Neural progenitor cell (in vitro differentiated cells): Measurements from ENCODE around the gene RNU6-7. TPM values are rescaled to one million over a fixed set of nuclear protein-coding genes. Genes with fewer than 3 reads are reported as not detected.

Source experiments
- DNase-seq: peaks from one replicate; pipeline ENCODE4 v3.0.0-alpha.2; 2016; ENCODE audit warnings: low spot score
- H2AFZ ChIP-seq: fragments of 200-600 bp; sonication (generic); replicated peaks from 2 replicates; pipeline ENCODE4 v1.6.1; 2016; ENCODE audit warnings: antibody characterized with exemption
- H3F3A ChIP-seq: fragments of 200-600 bp; sonication (generic); 2 replicates; pipeline ENCODE4 v1.6.1; 2016; ENCODE audit warnings: antibody characterized with exemption, low read depth
- H3K27ac ChIP-seq: fragments of 200-600 bp; sonication (generic); 2 replicates; pipeline ENCODE4 v1.5.1; 2016; ENCODE audit warnings: mild to moderate bottlenecking
- H3K27me3 ChIP-seq: fragments of 200-600 bp; sonication (generic); 2 replicates; pipeline ENCODE4 v1.6.1; 2016; ENCODE audit warnings: mild to moderate bottlenecking, moderate library complexity
- H3K36me3 ChIP-seq: fragments of 200-600 bp; sonication (generic); 2 replicates; pipeline ENCODE4 v1.5.1; 2016
- H3K4me1 ChIP-seq: fragments of 200-600 bp; sonication (generic); 2 replicates; pipeline ENCODE4 v1.6.1; 2016; ENCODE audit warnings: mixed run types
- H3K4me2 ChIP-seq: fragments of 200-600 bp; sonication (generic); 2 replicates; pipeline ENCODE4 v1.6.1; 2016
- H3K4me3 ChIP-seq: fragments of 200-600 bp; sonication (generic); 2 replicates; pipeline ENCODE4 v1.5.1; 2016
- H3K79me2 ChIP-seq: fragments of 200-600 bp; sonication (generic); 2 replicates; pipeline ENCODE4 v1.6.1; 2016; ENCODE audit warnings: low read depth
- H3K9ac ChIP-seq: fragments of 200-600 bp; sonication (generic); 2 replicates; pipeline ENCODE4 v1.6.1; 2016
- H3K9me3 ChIP-seq: fragments of 200-600 bp; sonication (generic); 2 replicates; pipeline ENCODE4 v1.5.1; 2016; ENCODE audit warnings: low read depth
- H4K20me1 ChIP-seq: fragments of 200-600 bp; sonication (generic); 2 replicates; pipeline ENCODE4 v1.6.1; 2016; ENCODE audit warnings: low read depth
- H3K27ac Mint-ChIP-seq: 3 replicates; pipeline ENCODE4 v1.8.0; 2021; ENCODE audit warnings: mixed read lengths
- H3K27me3 Mint-ChIP-seq: 2 replicates; pipeline ENCODE4 v1.8.0; 2022; ENCODE audit warnings: low read depth, mild to moderate bottlenecking, inconsistent platforms, moderate library complexity, mixed read lengths; ENCODE audit not compliant: insufficient read depth
- H3K36me3 Mint-ChIP-seq: 3 replicates; pipeline ENCODE4 v1.8.0; 2021; ENCODE audit warnings: mixed read lengths
- H3K4me1 Mint-ChIP-seq: 3 replicates; pipeline ENCODE4 v1.8.0; 2021; ENCODE audit warnings: mixed read lengths
- H3K4me3 Mint-ChIP-seq: 3 replicates; pipeline ENCODE4 v1.8.0; 2021; ENCODE audit warnings: mild to moderate bottlenecking, moderate library complexity, mixed read lengths
- H3K9me3 Mint-ChIP-seq: 3 replicates; pipeline ENCODE4 v1.8.0; 2020; ENCODE audit warnings: mixed read lengths
- EZH2 ChIP-seq: fragments of 200-600 bp; sonication (generic); IDR thresholded peaks from 2 replicates; pipeline ENCODE4 v1.6.1; 2017; ENCODE audit warnings: antibody characterized with exemption, mild to moderate bottlenecking, moderate library complexity
- EZH2phosphoT487 ChIP-seq: fragments of 200-600 bp; sonication (generic); IDR thresholded peaks from 2 replicates; pipeline ENCODE4 v1.6.1; 2017; ENCODE audit warnings: antibody characterized with exemption
- total RNA-seq: library from RNA; depleted of rRNA; stranded (reverse); fragments of >200 nt; gene quantifications from 2 replicates; pipeline ENCODE4 v1.2.3, GENCODE V29; 2015; ENCODE audit warnings: low replicate concordance
- TF ChIP-seq, protein P1 (sequence below): fragments of 200-600 bp; sonication (generic); IDR thresholded peaks from 2 replicates; pipeline ENCODE4 v1.5.1; 2017; ENCODE audit warnings: antibody characterized with exemption, mild to moderate bottlenecking

Gene RNU6-7
- total RNA-seq, 1 donor from 2014 or later = not detected

DNA sequence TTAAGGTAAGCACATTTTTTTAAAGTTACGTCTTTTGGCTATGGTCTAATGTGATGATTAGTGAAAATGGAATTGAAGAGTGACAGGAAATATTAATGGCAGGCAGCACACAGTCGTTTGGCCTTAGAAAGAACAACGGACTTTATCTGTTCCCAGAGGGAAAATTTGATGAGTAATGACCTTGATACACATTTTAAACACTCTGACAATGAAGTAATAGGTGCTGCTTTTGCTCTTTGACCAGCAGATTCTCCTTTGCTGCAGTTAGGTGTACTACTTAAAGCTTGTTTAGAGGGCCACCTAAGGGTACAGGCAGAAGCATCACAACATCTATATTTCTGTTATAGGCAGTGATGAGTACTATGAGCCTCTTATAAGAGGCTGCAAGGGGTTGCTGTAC is 28.3 kb downstream of the RNU6-7 start:
- Mint-ChIP-seq H3K4me1 (peaks cover 7% of the 10 kb centered on the region), H3K27ac (no peak overlapping the region), H3K36me3 (no peaks in the 10 kb centered on the region), H3K9me3 (peaks cover 2% of the 10 kb centered on the region), H3K27me3 (peaks cover 6% of the 10 kb centered on the region), H3K4me3 (no peak overlapping the region)
- Histone ChIP-seq H3K27me3 (no peaks in the 10 kb centered on the region), H3K9me3 (no peaks in the 10 kb centered on the region), H3K4me1 (peaks cover 7% of the 10 kb centered on the region), H3K9ac (no peak overlapping the region), H3K79me2 (no peaks in the 10 kb centered on the region), H3F3A (no peaks in the 10 kb centered on the region), H4K20me1 (no peaks in the 10 kb centered on the region), H3K36me3 (no peaks in the 10 kb centered on the region), H3K27ac (no peak overlapping the region), H3K4me3 (no peak overlapping the region), H2AFZ (no peak overlapping the region), H3K4me2 (no peak overlapping the region)
- TF ChIP-seq EZH2 (no peak), EZH2phosphoT487 (no peak)
- TF ChIP-seq, protein P1, sequence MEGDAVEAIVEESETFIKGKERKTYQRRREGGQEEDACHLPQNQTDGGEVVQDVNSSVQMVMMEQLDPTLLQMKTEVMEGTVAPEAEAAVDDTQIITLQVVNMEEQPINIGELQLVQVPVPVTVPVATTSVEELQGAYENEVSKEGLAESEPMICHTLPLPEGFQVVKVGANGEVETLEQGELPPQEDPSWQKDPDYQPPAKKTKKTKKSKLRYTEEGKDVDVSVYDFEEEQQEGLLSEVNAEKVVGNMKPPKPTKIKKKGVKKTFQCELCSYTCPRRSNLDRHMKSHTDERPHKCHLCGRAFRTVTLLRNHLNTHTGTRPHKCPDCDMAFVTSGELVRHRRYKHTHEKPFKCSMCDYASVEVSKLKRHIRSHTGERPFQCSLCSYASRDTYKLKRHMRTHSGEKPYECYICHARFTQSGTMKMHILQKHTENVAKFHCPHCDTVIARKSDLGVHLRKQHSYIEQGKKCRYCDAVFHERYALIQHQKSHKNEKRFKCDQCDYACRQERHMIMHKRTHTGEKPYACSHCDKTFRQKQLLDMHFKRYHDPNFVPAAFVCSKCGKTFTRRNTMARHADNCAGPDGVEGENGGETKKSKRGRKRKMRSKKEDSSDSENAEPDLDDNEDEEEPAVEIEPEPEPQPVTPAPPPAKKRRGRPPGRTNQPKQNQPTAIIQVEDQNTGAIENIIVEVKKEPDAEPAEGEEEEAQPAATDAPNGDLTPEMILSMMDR = no peak
- DNase-seq = no peak

DNA sequence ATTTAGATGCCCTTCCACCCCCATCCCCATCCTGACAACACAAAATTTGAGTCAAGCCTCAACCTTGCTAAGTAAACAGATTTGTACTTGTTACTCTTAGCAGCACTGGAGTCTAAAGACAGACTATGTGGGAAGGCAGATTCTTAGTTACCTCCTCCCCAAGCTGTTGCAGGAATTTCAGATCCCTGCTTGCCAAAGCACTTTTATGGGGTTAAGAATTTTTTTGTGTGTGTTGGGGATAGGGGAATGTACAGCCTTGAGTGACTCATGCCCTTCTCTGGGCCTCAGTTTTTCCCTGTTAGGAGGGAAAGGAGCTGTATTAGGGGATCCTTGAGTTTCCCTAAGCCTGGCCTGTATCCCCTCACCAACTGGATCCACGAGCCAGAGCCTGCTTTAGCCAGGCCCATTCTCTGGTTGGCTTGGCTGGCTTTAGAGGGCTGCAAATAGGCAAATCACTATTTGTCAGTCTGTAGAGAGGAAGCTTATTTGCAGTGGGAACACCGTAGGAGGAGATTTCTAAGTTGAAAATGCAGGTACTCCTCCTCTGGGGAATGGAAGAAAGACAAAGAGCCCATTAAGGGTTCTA is 28.9 kb downstream of the RNU6-7 start:
- TF ChIP-seq, protein P1 = no peak
- TF ChIP-seq EZH2 = no peak
- TF ChIP-seq EZH2phosphoT487 = no peak
- no peak for DNase-seq
- no peaks in the 10 kb centered on the region for H3F3A ChIP-seq
- H2AFZ ChIP-seq = no peak overlapping the region
- Mint-ChIP-seq H3K9me3 (peaks cover 2% of the 10 kb centered on the region), H3K4me3 (no peak overlapping the region), H3K27me3 (peaks cover 6% of the 10 kb centered on the region), H3K27ac (no peak overlapping the region), H3K36me3 (no peaks in the 10 kb centered on the region), H3K4me1 (peaks cover 3% of the 10 kb centered on the region)
- no peak overlapping the region for H3K4me3 ChIP-seq
- no peaks in the 10 kb centered on the region for H4K20me1 ChIP-seq
- no peaks in the 10 kb centered on the region for H3K79me2 ChIP-seq
- H3K4me2 ChIP-seq = no peak overlapping the region
- no peak overlapping the region for H3K27ac ChIP-seq
- no peaks in the 10 kb centered on the region for H3K27me3 ChIP-seq
- H3K9me3 ChIP-seq = no peaks in the 10 kb centered on the region
- no peaks in the 10 kb centered on the region for H3K36me3 ChIP-seq
- H3K9ac ChIP-seq = no peak overlapping the region
- H3K4me1 ChIP-seq = peaks cover 3% of the 10 kb centered on the region

DNA sequence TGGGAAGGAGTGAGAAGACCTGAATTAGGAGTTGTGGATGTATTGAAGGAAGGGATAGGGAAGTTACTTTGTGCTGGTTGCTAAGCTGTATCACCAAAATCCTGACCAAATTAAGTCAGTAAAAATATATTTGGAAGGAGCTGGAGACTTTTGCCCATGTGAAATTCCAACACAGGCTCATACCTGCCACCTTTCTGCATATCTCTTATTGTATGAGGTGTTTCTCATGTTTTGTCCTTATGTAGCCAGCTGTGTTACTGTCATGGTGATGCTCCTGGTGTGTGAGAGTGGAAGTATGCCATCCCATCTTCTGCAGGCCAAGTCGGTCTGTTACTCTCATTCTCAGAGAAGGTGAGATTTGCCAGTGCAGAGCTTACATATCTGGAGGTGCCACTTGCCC is 30.6 kb downstream of the RNU6-7 start:
- Histone ChIP-seq H4K20me1 (no peaks in the 10 kb centered on the region), H3F3A (no peaks in the 10 kb centered on the region), H3K4me2 (no peak overlapping the region), H3K79me2 (no peaks in the 10 kb centered on the region), H3K27me3 (no peaks in the 10 kb centered on the region), H3K9ac (no peak overlapping the region), H3K4me1 (no peaks in the 10 kb centered on the region), H3K9me3 (no peaks in the 10 kb centered on the region), H3K27ac (no peak overlapping the region), H3K4me3 (no peak overlapping the region), H2AFZ (no peak overlapping the region), H3K36me3 (no peaks in the 10 kb centered on the region)
- Mint-ChIP-seq H3K36me3 (no peaks in the 10 kb centered on the region), H3K27me3 (peaks cover 5% of the 10 kb centered on the region), H3K4me1 (no peaks in the 10 kb centered on the region), H3K4me3 (no peak overlapping the region), H3K9me3 (peaks cover 2% of the 10 kb centered on the region), H3K27ac (no peak overlapping the region)
- TF ChIP-seq EZH2 = no peak
- TF ChIP-seq EZH2phosphoT487 = no peak
- TF ChIP-seq, protein P1 = no peak
- no peak for DNase-seq
